GM19328 (cell line): ENCODE results near the gene WNT4.

Experiments used
- ATAC-seq: cut with Tn5 transposase; IDR thresholded peaks from one replicate; pipeline ENCODE4 v1.9.1; 2021; ENCODE audit warnings: mild to moderate bottlenecking, moderate library complexity; ENCODE audit not compliant: unreplicated experiment

WNT4 gene

DNA sequence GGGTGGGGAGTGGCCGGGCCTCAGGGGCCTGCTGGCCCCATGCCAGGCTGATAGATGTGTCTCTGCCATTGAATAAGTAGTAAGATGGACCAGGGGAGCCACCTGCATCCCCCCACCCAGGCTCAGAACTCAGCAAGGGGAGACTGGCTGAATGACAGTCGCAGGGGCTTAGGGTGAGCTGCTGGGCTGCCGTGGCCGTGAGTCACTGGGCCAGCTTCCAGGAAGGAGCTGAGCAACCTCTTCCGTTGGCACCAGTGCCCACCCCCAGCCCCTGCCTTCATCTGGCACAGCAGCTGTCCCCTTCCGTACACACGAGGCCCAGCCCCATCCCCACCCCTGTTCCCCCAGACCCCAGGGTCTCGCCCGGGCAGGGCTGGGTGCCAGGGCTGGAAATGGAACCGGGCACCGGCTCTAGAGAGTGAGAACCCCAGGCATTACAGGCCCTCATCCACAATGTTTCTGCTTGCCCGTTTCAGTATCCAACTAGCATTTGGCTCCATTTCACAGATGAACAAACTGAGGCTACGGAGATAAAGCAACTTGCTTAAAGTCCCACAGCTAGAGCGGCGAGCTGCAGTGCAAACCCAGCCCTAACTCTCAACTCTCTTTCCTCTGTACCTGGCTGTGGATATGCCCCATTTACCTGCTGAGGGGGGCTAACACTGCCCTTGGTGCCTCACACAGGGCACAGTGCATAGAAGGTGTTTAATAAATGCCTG is 10.2 kb downstream of the WNT4 start:
- ATAC-seq: no peak

DNA sequence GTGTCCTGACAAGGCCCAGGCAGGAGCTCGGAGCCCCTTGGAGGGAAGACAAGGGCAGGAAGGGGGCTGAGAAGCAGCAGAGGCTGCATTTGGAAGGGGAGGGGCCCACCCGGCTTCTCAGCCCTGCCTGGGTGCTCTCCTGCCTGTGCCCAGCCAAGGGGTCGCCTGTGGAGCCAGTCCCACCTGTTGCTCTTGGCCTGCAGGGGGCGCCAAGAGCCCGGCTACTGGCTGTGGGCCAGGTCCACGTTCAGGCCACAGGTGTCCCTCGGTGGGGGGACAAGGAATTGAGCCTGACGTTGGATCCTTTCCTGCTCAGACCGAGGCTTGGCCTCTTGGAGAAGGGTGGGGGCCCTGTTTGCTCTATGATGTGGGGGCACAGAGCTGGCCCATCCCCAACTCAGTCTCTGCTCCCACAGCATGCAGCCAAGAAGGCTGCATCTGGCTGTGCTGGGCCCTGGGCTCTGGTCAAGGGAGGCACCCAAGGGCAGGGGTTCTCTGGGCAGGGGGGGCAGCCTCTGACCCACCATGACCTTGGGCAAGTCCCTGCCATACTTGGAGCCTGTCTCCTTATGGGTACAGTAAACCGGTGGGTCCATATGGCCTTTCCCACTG is 10.9 kb downstream of the WNT4 start:
- ATAC-seq: no peak

DNA sequence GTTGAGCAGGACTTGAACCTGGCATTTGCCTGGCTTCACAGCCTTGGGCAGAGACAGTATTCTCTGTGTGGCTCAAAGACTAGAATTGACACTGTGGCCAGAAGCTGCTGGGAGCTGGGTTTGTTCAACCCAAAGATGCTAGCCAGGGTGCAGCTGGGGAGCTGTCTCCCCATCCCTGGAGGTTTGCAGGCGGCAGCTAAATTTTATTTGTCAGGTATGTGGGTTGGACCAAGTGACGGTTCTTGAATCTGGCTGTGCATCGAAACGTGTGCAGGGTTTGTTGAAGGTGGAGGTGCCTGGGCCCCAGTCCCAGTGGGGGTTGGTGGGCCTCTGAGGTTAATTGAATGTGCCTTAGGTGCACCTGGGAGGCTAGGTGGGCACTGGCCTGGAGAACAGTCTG is 11.8 kb downstream of the WNT4 start:
- ATAC-seq: no peak

DNA sequence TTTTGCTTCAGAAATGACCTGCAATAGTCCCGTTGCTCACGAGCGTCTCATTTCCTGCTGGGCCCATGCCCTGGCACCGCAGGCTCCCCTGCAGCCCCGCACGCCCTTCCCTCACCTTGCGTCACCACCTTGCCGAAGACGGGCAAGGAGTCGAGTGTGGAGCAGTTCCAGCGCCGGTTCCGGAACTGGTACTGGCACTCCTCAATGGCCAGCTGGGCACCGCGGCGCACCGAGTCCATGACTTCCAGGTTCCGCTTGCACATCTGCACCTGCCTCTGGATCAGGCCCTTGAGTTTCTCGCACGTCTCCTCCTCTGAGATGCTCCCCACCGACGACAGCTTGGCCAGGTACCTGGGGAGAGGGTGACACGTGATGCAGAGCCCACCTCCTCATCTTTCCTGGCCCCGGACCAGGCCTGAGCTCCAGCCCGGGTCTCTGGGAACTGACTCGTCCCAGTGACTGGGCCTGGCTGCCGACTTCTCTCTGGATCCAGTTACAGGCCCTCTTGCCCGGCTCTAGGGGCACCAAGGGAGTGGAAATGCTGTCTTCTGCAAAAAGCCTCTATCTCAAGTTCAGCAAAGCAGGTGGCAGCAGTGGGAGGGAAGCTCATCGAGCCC is 13.3 kb downstream of the WNT4 start:
- ATAC-seq: no peak

DNA sequence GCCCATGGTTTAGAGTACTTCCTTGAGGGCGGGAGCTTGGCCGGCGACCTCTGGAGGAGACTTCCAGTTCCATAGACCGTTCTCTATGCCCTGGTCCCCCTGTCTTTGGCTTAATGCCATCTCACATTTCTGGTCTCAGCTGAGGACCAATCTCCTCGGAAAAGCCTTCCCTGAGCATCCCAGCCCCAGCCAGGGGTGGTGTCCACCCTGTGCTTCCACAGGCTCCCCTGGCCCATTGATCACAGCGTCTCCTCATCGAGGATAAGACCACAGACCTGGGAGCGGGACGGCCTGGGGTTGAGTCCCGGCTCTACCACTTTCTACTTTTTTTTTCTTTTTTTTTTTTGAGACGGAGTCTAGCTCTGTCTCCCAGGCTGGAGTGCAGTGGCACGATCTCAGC is 14.5 kb downstream of the WNT4 start:
- ATAC-seq: no peak

DNA sequence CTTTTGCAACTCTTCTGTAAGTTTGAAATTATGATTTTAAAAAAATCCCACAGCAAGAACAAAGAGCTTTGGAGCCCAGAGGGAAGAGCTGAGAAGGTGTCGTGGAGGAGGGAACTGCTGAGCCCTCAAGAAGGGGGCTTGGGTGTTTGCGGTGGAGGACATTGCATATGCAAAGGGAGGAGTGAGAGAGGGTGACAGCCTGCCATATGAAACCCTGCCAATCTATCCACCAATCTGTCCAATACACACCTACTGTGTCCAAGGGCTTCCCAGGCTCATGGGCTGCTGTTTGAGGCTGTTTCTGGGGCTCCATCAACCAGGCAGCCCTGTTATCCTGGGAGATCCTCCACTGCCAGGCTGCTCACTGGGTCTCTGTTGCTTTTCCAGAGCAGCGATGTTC is 15.2 kb downstream of the WNT4 start:
- ATAC-seq: no peak

DNA sequence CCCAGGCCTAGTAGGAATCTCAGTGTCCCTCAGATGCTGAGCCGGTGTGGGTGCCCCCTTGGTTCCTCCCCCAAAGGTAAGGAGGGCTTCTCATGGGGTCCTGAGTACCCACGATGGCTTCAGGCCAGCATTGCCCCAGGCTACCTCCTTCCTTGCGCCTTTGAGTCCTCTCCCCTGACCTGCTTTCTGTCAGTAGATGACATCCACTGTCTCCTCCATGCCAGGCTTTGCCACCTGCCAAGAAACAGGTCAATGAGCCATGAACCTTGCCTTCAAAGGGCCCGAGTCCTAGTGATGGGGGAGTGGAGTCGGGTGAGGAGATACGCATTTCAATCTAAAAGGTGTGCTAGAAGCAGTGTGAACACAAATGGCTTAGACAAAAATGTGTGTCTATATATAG is 15.6 kb downstream of the WNT4 start:
- no peak for ATAC-seq

DNA sequence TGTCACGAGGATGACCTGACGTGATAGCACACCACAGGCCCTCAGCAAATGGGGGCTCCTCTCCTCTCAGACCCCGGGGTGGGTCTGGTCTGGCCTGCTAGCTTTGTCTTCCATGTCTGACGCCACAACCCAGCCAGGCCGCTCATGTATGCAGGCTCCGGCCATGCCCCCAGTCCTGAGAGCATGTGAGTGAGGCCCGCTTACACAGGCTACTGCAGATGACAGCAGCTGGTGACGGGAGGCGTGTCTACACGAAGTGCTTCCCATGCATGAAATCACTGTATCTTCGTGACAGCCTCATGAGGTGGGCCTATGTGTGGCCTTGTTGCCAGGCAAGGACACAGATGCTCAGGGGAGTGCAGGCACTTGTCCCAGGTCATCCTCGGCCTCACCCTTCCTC is 16.4 kb downstream of the WNT4 start:
- no peak for ATAC-seq

DNA sequence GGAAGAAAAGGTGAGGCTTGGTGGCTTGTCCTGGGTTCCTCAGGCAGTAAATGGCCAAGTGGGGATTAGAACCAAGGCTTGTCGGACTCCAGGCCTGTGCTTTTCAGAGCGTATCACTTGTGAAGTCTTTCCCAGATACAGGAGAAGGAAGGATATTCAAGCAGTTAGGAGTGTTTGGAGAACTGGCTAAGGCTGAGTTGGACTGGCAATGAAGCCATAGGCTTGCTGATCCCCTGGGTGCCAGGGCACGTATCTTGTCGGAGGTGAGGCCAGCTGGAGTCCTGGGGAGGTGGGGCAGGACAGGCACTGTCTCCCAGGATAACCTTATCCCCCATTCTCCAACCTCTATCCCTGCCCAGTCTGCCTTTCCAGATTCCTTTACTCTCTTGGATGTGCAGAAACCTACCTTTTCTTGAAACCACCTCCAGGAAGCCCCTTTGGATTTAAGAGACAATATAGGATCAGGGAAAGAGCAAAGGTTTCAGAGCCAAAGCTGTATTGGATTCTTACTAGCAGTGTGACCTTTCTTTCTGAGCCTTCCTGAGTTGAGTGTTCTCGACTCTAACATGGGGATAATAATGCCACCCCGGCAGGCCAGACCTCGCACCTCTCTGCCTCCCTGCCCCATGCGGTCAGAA is 18.2 kb downstream of the WNT4 start:
- no peak for ATAC-seq

DNA sequence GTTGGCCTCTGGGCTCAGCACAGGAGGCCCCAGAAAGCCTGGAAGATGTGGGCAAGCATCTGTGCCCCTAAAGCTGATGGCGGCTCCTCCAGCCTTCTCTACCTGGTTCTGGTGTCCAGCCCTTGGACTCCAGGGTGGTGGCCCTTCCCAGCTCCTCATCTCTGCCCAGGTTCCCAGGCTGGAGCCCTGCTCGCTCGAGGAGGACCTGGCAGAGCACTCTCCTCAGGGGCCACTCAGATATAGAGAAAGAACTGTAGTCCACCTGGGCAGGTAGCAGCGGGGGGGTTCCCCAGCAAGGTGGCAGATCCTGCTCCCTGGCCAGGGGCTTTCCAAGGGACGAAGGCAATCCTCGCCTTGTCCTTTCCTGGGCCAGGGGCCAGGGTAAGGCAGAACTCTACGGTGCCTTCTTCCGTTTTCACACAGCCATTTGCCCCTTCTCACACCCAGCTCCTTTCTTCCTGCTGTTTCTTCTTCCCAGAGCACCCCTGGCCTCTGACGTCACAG is 18.9 kb downstream of the WNT4 start:
- ATAC-seq: no peak

DNA sequence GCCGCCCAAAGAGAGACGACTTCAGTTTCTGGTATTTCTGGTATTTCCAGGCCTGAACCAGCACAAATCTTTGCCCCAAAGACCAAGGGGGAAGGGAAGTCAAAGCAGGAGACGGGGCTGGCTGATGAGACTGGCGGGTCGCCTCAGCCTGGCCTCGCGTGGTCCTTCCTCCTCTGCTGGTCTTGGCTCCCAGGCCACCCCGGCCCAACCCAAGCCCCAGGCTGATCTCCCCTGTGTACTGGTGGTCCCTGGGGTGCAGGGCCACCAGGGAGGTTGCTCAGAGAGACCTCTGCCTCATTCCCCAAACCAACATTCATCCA is 19.9 kb downstream of the WNT4 start:
- no peak for ATAC-seq

DNA sequence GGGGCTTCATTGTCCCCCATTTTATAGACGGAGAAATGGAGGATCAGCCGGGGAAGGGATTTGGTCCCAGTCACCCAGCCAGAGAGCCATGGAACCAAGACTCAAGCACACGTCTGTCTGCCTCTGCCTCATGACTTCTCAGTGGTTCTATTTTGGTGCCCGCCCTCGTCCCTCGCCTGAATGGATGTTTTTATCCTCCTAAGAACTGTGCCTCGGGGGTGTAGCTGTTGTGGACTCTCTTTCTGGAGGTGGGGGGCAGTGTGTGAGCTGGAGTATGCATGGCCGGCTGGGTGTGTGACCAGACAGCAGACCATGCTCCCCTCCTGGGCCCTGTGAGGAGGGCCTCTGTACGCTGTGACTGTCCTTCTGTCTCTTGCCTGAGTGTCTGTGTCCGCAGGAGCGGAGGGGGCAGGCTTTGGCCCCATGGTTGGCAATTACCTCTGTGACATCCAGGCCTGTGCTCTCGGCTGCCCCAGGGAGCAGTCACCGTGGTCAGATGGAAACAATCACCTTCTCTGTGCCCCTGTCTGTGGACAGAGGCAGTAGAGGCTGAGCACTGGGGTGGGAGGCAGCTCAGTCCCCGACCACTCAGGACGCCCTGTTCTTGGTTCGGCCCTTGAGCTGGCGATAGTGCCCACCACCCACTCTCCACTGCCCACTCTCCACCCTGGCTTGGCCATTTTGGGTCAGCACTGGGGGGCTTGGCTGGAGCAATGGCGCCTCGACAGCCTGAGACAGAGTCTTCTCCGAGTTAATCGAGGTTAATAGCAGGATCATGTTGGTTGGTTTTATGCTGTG is 20.4 kb downstream of the WNT4 start:
- ATAC-seq: no peak

DNA sequence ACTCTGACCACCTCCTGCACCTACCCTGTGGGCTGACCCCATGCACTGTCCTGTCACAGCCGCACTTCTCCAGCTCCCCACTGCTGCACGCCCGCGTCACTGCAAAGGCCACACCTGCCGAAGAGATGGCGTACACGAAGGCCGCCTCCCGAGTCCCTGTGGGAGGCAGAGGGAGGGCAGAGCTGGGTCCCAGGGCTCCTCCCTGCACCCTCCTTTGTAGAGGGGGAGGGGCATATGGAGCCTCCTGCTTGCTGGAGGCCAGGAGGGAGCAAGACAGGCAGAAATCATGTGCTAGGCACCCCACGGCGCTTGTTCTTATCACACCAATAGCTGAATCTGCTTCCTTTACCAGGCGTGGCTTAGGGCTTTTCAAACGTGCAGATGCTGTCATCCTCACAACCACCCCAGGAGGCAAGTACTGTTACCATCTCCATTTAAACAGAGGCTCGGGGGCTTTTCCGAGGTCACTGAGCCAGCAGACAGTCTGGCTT is 21.4 kb downstream of the WNT4 start:
- ATAC-seq: no peak

DNA sequence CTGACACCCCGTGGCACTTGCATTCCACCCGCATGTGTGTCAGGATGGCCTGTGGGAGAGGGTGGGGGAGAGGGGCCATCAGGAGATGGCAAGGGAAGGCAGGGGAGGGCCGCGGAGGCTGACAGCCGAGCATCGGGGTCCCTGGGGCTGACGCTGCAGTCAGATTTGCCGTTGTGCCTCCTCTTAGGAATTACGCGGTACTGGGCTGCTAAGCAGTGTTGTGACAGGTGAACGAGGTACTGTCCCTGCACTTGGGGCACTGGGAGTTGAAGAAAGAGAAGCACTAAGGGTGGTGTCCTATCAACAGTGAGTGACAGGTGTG is 22.5 kb downstream of the WNT4 start:
- no peak for ATAC-seq

DNA sequence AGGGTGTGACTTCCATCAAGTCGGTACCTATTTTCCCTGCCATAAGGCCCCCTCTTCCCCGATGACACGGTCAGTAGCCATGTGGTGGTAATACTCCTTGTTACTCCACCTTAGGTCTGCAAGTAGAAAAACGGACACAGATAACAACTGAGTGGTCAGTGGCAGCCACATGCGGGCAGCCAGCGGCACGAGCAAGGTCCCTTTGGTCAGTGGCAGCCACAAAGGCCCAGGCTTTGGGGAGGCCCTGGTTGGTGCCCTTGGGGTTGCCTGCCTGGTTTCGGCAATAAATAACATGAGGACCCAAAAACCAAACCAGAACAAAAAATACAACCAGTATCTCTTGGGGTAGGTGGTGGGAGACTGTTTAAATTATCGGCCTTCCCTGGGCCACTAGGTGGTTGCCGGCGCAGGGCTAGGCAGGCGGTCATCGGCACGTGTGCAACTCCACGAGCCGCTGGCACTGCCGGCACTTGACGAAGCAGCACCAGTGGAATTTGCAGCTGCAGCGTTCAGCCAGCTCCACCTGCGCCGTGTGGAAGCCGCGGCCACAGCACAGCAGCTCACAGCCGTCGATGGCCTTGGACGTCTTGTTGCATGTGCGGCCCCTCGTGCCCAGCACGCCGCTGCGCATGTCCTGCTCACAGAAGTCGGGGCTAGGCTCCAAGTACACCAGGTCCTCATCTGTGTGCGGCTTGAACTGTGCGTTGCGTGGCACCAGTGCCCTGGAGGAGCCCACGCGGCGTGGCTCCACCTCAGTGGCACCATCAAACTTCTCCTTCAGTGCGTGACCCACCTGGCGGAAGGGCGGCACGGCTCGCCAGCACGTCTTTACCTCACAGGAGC is 23.1 kb downstream of the WNT4 start:
- no peak for ATAC-seq

DNA sequence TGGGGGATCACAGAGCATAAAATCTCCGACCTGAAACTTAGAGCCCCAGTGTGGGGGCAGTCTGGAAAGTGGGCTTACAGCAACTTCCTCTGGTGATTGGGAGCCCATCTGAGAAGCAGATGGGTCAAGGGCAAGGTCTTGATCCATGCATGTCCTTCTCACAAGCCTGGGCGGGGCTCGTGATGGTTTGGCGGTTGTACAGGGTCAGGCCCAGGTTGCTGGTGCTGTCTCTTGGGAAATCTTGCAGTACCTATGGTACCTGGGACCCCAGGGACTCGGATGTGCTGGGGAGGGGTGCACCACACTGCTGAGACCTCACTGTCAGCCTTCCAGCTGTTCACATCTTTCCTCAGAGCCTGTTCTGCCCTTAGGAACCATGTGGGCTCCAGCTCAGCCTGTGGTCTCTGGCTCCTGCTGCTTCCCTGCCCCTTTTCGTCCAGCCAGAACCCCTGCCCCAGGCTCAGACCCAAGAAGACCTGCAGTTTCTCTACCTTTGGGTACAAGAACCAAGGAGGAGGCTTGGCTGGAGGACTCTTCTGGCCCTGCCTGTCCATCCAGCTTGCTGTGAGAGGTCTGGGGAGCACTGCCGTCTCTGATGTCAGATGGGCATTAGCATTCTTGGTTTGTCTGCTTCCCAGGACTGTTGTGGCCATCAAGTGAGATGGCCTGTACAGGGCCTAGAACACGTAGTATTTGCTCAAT is 24.5 kb downstream of the WNT4 start:
- no peak for ATAC-seq

DNA sequence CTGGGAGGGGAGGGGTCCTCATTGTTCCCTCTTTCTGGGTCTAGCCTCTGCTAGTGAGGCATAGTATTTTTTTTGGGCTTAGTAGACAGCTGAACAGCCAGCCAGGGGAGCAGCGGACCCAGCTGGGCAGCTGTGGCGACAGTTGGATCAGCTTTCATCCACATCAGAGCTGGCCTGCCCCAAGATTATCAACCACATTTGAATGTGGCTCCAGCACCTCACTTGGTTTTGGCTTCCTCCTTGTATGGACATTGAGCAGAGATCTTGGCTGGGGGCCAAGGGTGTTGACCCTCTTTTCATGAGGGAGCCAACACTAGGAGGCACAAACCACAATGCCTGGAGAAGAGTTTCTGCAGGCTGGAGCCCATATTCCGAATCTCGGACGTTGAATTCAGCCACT is 25.0 kb downstream of the WNT4 start:
- no peak for ATAC-seq

DNA sequence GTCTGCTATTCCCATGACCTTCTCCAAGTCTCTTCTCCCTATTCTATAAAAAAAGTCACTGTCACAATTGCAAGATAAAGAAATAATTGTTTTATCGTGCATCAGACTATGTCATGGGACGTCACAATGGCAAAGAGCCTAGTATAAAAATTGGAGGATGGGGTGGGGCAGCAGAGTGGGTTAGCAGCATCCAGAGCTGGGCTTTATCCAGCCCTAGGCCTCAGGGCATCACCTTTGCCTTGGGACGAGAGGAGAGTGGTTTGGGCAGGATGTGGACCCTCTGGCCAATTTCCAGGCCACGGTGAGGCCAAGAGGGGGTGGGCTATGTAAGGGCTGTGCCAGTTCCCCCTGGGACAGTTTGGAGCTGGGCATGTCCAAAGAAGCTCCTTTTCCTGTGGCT is 25.7 kb downstream of the WNT4 start:
- no peak for ATAC-seq

DNA sequence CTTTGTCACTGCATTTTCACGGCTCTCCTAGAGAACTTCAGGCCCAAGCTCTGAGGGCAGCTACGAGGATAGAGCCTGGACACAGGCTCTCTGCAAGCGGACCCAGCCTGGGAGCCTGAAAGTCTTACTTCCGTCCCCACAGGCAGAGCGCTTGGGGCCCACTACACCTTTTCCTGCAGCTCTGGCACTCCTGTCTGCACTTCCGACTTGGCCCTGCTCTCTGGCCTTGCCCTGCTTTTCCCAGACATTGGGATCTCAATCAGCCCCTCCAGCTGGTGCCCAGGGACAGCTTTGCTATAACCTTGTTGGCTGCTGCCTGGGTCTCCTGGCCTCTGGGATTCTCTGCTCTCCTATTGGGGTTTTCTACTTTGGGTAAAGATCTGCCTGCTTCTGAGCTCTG is 27.6 kb downstream of the WNT4 start:
- no peak for ATAC-seq
